Activated CD4-positive, alpha-beta T cell treated with anti-CD3 and anti-CD28 coated beads, Interleukin-2, Interleukin-6, amounts not matched to agents 100 ng/mL and 50 ng/mL, durations not matched to agents 16 hours and 8 hours (primary cell): ENCODE data around the gene IKBKE.
"Not testable (repeated sequence)": the region's sequence is repeated elsewhere in the genome, so short reads cannot be mapped to it uniquely, and the experiment has no call there.

ENCODE experiments used
- DNase-seq: peaks from one replicate; pipeline ENCODE4 v3.0.0-alpha.2; 2020

IKBKE gene

GRCh38 chr1:206476591-206476990 is 6.3 kb downstream of the IKBKE start:
- DNase-seq, result no peak

DNA sequence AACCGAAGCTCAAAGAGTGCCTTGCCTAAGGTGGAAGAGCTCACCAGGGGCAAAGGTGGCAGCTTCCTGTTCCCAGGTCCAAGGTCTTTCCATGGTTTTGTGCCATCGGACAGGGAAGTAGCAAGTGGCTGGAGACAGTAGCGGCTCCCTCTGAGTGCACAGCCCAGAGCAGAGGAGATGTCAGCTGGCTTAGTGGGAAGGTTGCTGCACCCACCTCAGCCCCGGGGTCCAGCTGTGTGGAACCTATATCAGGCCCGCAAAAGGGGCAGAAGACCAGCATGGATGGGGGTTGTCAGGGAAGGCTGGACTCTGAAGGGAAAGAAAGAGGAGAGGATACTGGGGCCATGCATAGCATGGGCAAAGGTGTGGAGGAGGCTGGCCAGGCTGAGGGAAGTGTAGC is 6.8 kb downstream of the IKBKE start:
- DNase-seq, result no peak

GRCh38 chr1:206477581-206478380 is 7.5 kb downstream of the IKBKE start:
- no peak for DNase-seq

DNA sequence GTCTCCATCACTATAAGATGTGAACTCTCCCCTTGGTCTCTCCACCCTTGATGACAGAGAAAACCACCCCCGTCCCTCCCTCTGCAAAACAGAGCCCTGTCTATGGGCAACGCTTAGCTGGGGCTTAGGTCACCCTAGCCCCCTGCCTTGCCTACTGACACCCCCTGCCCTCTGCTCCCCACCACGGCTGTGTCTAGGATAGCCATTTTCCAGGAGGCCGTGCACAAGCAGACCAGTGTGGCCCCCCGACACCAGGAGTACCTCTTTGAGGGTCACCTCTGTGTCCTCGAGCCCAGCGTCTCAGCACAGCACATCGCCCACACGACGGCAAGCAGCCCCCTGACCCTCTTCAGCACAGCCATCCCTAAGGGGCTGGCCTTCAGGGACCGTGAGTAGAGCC is 8.5 kb downstream of the IKBKE start:
- no peak for DNase-seq

DNA sequence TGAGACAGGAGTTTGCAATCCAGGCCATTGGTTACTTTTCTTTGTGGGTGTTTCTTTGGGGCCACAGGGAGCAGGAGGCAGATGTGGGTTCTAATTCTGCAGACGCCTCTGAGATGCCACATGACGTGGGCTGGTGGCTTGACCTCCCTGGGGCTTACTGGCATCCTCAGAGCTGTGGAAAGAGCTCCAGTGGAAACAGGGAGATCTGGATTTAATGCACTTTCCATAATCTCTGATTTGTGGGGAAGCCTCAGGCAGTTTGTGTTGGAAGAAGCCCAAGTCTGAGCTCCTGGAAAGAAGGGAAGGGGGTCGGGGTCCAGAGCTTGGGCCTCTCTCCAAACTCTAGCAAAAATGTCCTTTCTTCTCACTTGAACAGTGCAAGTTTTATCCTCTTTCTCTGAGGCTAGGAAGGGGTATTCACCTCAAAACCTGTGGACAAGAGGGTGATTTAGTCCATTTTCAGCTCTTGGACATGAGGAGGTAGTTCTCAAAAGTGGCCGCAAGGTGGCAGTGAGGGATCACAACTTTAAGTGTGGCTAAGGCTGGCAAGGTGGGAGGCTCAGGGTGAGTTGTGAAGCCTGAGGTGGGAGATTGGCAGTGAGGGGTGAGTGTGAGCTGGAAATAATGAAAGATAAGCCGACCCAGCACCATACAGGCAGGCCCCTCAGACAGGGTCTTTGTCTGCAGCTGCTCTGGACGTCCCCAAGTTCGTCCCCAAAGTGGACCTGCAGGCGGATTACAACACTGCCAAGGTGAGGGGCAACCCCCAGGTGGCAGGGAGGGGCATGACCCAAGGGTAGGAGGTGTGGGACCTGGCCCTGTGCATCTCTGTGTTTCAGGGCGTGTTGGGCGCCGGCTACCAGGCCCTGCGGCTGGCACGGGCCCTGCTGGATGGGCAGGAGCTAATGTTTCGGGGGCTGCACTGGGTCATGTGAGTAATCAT is 9.2 kb downstream of the IKBKE start:
- DNase-seq, result peak; percentile 73

DNA sequence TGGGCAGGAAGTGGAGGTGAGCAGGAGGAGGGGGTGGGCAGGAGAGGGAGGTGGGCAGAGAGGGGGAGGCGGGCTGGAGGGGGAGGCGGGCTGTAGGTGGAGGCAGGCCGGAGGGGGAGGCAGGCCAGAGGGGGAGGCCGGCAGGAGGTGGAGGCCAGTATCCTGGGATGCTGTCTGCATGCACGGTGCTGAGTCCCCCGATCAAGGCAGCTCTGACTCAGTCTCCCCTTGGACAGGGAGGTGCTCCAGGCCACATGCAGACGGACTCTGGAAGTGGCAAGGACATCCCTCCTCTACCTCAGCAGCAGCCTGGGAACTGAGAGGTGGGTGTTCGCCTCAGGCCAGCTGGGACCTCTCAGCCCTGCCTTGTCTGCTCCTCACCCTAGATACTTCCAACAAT is 9.9 kb downstream of the IKBKE start:
- DNase-seq, result no peak

GRCh38 chr1:206482611-206483010 is 12.3 kb downstream of the IKBKE start:
- no peak for DNase-seq

DNA sequence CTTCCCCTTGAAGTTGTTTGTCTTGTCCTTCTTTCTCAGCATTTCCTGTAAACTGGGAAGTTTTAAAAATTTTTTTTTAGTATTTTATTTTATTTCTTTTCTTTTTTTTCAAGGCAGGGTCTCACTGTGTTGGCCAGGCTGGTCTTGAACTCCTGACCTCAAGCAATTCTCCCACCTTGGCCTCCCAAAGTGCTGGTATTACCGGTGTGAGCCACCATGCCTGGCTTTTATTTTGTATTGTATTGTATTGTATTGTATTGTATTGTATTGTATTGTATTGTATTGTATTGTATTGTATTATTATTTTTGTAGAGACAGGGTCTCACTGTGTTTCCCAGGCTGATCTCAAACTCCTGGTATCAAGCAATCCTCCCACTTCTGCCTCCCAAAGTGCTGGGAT is 13.6 kb downstream of the IKBKE start:
- not testable (repeated sequence) for DNase-seq

- DNase-seq, result no peak
Observed at GRCh38 chr1:206484901-206485300, 14.6 kb downstream of the IKBKE start.

DNA sequence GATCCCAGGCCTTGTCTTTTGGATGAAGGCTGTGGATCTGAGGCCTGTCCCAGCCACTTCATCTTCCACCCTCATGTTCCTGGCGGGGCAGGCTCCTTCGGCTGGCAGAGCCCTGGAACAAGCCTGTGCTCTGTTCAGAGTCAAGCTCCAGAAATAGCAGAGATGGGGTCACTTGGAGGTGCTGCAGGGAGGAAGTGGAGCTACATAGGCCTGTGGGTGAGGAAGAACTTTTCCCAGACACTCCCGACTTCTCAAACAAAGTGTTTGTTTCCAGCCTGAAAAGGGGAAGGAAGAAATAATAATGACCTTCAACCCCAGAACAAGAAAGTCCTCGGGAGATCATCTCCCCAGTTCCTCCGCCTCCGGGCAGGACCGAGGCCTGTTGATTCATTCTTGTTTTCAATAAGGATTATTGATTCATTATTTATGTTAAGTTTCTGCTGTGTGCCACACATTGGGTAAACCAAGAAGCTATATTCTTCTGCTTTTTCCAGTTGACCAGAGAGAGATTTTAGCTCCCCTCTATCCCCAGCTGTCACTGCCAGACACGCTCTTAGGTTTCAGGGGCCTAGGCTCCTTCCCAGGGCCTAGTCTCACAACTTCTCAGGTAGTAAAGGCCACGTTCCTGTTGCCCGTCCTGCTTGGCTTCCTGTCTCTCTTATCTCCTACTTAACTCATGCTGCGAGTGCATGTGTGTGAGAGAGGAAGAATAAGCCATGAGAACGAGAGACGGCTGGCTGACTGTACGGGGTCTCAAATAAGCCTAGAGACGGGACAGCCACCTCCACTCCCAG is 16.9 kb downstream of the IKBKE start:
- DNase-seq, result no peak

DNA sequence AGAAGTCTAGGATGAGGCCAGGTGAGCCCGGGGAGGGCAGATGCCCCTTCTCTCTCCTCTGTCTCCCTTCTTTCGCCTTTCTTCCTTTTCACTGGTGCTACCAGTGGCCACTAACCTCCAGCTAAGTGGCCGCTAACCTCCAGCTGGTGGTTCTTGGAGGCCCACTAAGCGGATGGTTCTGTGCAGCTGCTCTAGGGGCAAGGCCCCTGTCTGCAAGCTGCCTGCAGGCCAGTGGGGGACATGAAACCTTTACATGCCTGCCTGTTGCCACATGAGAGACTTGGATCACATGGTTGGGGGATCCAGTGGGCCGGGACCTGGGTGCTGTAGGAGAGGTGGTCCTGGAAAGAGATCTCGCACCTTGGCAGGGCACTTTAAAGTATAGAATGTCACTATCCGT is 17.7 kb downstream of the IKBKE start:
- no peak for DNase-seq

GRCh38 chr1:206488466-206488865 is 18.2 kb downstream of the IKBKE start:
- DNase-seq, result no peak

GRCh38 chr1:206489980-206490770 is 19.9 kb downstream of the IKBKE start:
- peak; percentile 81 for DNase-seq

DNA sequence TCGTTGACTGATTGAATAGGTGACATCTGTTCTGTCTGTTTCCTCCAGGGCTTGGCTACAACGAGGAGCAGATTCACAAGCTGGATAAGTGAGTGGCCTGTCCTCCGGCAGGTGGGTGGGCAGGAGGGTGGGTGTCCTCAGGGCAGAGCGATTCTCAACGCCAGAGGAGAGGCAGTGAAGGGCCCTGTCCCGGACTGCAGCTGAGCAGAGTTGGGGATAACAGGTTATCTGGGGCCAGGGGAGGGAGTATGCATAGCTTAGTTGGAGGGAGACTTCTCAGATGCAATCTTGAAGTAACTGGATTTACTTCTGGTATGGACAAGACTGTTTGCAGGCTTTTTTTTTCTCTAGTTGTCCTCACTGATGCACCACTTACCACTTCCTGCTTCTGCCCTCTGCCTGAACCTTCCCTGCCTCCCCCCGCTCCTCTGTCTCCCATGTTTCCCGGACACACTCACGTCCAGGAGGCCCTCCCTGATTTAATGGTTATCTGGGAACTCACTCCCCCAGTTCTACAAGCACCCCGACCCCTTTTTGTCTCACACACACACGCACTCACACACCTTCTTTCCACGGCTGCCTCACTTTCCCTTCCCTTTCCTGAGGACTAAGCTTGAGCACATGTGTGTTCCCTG is 20.6 kb downstream of the IKBKE start:
- no peak for DNase-seq

- no peak for DNase-seq
Observed at GRCh38 chr1:206491616-206492015, 21.3 kb downstream of the IKBKE start.

DNA sequence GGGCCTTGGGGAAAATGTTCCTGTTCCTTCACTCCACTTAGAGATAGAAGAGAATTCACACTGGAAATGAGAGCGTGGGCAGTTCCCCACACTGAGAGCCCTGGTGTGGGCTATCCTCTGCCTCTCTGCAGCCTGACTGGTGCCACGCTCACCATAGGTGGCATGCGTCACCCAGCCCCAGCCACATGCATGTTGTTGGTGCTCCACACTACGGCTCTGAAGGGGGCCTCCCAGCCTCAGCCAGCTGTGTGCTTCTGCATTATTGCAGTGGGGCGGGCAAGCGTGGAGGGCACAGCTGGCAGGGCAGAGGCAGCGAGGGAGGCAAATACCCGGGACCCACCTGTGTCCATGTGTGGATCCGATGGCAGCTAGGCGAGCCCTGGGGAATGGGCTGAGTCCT is 22.3 kb downstream of the IKBKE start:
- no peak for DNase-seq

DNA sequence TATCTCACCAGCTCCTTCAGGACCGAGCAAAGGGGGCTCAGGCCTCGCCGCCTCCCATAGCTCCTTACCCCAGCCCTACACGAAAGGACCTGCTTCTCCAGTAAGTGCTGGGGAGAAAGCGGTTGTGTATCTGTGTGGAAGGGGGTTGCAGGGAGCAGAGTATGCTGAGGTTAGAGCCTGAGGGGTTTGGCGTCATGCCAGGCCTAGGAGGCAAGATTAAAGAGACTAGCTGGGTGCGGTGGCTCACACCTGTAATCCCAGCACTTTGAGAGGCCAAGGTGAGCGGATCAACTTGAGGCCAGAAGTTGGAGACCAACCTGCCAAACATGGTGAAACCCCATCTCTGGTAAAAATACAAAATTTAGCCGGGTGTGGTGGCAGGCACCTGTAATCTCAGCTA is 23.0 kb downstream of the IKBKE start:
- no peak for DNase-seq

DNA sequence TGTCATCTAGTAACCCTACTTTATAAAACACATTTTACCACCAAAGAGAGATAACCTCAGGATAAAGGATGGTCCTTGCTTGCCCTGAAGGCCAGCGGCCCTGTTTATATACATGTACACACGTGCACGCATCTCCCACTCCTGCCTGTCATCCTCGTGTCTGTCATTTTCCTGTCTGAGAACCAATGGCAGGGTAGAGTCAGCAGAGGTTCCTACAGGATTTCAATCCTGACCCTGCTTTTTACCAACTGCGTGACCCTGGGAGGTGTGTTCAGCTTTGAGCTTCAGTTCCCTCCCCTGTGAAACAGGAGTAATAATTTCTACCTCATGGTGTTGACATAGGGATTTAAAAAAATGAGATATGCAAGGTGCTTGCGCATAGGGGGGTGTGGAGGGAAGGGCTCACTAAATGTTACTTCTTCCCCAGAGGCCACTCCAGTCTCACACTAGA is 24.8 kb downstream of the IKBKE start:
- DNase-seq, result no peak

- no peak for DNase-seq
Observed at GRCh38 chr1:206495493-206496046, 25.3 kb downstream of the IKBKE start.

DNA sequence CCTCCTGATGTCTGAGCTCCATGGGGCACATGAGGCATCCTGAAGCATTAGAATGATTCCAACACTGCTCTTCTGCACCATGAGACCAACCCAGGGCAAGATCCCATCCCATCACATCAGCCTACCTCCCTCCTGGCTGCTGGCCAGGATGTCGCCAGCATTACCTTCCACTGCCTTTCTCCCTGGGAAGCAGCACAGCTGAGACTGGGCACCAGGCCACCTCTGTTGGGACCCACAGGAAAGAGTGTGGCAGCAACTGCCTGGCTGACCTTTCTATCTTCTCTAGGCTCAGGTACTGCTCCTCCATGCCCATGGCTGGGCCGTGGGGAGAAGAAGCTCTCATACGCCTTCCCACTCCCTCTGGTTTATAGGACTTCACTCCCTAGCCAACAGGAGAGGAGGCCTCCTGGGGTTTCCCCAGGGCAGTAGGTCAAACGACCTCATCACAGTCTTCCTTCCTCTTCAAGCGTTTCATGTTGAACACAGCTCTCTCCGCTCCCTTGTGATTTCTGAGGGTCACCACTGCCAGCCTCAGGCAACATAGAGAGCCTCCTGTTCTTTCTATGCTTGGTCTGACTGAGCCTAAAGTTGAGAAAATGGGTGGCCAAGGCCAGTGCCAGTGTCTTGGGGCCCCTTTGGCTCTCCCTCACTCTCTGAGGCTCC is 26.0 kb downstream of the IKBKE start:
- no peak for DNase-seq

- DNase-seq, result no peak
Observed at GRCh38 chr1:206497363-206497762, 27.1 kb downstream of the IKBKE start.
